ENCODE measurements around the gene GRIN3B.

Gene GRIN3B

GRCh38 chr19:986083-986482, 14.1 kb upstream of the GRIN3B start:
- TF ChIP-seq, protein P1, sequence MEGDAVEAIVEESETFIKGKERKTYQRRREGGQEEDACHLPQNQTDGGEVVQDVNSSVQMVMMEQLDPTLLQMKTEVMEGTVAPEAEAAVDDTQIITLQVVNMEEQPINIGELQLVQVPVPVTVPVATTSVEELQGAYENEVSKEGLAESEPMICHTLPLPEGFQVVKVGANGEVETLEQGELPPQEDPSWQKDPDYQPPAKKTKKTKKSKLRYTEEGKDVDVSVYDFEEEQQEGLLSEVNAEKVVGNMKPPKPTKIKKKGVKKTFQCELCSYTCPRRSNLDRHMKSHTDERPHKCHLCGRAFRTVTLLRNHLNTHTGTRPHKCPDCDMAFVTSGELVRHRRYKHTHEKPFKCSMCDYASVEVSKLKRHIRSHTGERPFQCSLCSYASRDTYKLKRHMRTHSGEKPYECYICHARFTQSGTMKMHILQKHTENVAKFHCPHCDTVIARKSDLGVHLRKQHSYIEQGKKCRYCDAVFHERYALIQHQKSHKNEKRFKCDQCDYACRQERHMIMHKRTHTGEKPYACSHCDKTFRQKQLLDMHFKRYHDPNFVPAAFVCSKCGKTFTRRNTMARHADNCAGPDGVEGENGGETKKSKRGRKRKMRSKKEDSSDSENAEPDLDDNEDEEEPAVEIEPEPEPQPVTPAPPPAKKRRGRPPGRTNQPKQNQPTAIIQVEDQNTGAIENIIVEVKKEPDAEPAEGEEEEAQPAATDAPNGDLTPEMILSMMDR (conservative IDR thresholded peaks at IDR 0.05; ENCODE audit: low read length): no peak
- DNase-seq (ENCODE audit: low read depth): no peak
- no peak overlapping the region for H3K4me3 ChIP-seq (ENCODE audit: low read length)

- no peak overlapping the region for H3K4me3 ChIP-seq (ENCODE audit: low read length)
- TF ChIP-seq, protein P1 (conservative IDR thresholded peaks at IDR 0.05; ENCODE audit: low read length): no peak
- DNase-seq (ENCODE audit: low read depth): no peak
These were observed 12.1 kb upstream of the GRIN3B start for GRCh38 chr19:988081-988480.

GRCh38 chr19:988510-988909, 11.7 kb upstream of the GRIN3B start:
- H3K4me3 ChIP-seq (ENCODE audit: low read length): no peak overlapping the region
- TF ChIP-seq, protein P1 (conservative IDR thresholded peaks at IDR 0.05; ENCODE audit: low read length): no peak
- DNase-seq (ENCODE audit: low read depth): no peak

GRCh38 chr19:989381-990081, 10.7 kb upstream of the GRIN3B start:
- TF ChIP-seq, protein P1 (conservative IDR thresholded peaks at IDR 0.05; ENCODE audit: low read length): peak; percentile 11; the same call in 1 of the 2 replicates
- no peak for DNase-seq (ENCODE audit: low read depth)
- no peak overlapping the region for H3K4me3 ChIP-seq (ENCODE audit: low read length)

DNA sequence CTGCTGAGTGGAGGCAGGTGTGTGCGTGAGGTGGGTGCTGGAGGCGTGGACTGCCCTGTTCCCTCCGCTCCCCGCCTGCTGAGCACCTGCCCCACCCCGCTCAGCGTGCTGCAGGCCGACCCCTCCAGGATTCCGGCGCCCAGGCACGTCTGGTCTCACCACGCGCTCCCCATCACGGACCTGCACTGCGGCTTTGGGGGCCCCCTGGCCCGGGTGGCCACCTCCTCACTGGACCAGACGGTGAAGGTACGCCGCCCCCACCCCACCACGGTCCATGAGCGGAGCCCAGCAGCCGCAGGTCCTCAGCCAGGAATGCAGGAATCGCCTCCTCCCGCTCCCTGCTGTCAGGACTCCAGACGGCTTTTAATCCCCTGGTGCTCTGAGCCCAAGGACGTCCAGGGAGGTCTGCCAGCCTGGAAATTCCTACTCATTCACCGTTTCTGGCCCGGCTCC, 10.1 kb upstream of the GRIN3B start:
- H3K4me3 ChIP-seq (ENCODE audit: low read length): no peak overlapping the region
- TF ChIP-seq, protein P1 (conservative IDR thresholded peaks at IDR 0.05; ENCODE audit: low read length): no peak
- no peak for DNase-seq (ENCODE audit: low read depth)

DNA sequence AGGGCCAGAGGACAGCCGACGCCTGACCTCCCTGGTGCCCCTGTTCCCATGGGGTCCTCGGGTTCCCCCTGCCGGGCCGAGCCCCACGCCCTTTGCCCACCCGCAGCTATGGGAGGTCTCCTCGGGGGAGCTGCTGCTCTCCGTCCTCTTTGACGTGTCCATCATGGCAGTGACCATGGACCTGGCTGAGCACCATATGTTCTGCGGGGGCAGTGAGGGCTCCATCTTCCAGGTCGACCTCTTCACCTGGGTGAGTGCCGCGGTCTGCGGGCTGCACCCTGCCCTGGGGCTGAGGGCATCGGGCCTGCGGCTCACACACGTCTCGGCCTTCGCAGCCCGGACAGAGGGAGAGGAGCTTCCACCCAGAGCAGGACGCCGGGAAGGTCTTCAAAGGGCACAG, 9.5 kb upstream of the GRIN3B start:
- H3K4me3 ChIP-seq (ENCODE audit: low read length): no peak overlapping the region
- TF ChIP-seq, protein P1 (conservative IDR thresholded peaks at IDR 0.05; ENCODE audit: low read length): no peak
- DNase-seq (ENCODE audit: low read depth): no peak

- H3K4me3 ChIP-seq (ENCODE audit: low read length): no peak overlapping the region
- DNase-seq (ENCODE audit: low read depth): peak; percentile 52
- TF ChIP-seq, protein P1 (conservative IDR thresholded peaks at IDR 0.05; ENCODE audit: low read length): no peak
These were observed 8.9 kb upstream of the GRIN3B start for GRCh38 chr19:991174-991931.
